Astrocyte (in vitro differentiated cells and primary cell): ENCODE measurements around the gene ESRRG. TPM values are rescaled to one million over a fixed set of nuclear protein-coding genes. Genes with fewer than 3 reads are reported as not detected.

Experiments used
- DNase-seq: peaks from one replicate; pipeline ENCODE4 v3.0.0-alpha.2; 2010; ENCODE audit warnings: low read depth
- FAIRE-seq: peaks from 2 replicates; lab custom pipeline; 2011; peaks lifted over from hg19 to GRCh38; lab: Jason Lieb, UNC
- H2AFZ ChIP-seq: 2 replicates; pipeline ENCODE4 v1.6.0; 2012; ENCODE audit warnings: low read depth, low read length, inconsistent platforms
- H3K27ac ChIP-seq: 2 replicates; pipeline ENCODE4 v1.5.1; 2011; ENCODE audit warnings: low read depth, low read length, inconsistent platforms
- H3K27me3 ChIP-seq: 2 replicates; pipeline ENCODE4 v1.6.0; 2011; ENCODE audit warnings: low read length, inconsistent platforms; ENCODE audit not compliant: insufficient read depth
- H3K36me3 ChIP-seq: 2 replicates; pipeline ENCODE4 v1.5.1; 2011; ENCODE audit warnings: low read length, inconsistent platforms; ENCODE audit not compliant: insufficient read depth
- H3K4me1 ChIP-seq: 2 replicates; pipeline ENCODE4 v1.5.1; 2011; ENCODE audit warnings: low read length, inconsistent platforms; ENCODE audit not compliant: insufficient read depth
- H3K4me2 ChIP-seq: 2 replicates; pipeline ENCODE4 v1.6.0; 2012; ENCODE audit warnings: low read length, inconsistent platforms
- H3K4me3 ChIP-seq: 2 replicates; pipeline ENCODE4 v1.5.1; 2011; ENCODE audit warnings: low read depth, mild to moderate bottlenecking, low read length, inconsistent platforms; ENCODE audit not compliant: insufficient read depth
- H3K79me2 ChIP-seq: 2 replicates; pipeline ENCODE4 v1.6.0; 2012; ENCODE audit warnings: mild to moderate bottlenecking, low read length, inconsistent platforms; ENCODE audit not compliant: insufficient read depth
- H3K9ac ChIP-seq: 2 replicates; pipeline ENCODE4 v1.6.0; 2012; ENCODE audit warnings: mild to moderate bottlenecking, low read length, inconsistent platforms
- H3K9me3 ChIP-seq: 2 replicates; pipeline ENCODE4 v1.5.1; 2012; ENCODE audit warnings: low read depth, mild to moderate bottlenecking, low read length, inconsistent platforms; ENCODE audit not compliant: insufficient read depth
- H4K20me1 ChIP-seq: 2 replicates; pipeline ENCODE4 v1.6.0; 2012; ENCODE audit warnings: low read length, inconsistent platforms; ENCODE audit not compliant: insufficient read depth
- H3K27ac Mint-ChIP-seq: one replicate; pipeline ENCODE4 v1.8.0; 2021; ENCODE audit warnings: mild to moderate bottlenecking, mixed read lengths; ENCODE audit not compliant: unreplicated experiment
- H3K27me3 Mint-ChIP-seq: one replicate; pipeline ENCODE4 v1.8.0; 2021; ENCODE audit warnings: low read depth, mixed read lengths; ENCODE audit not compliant: unreplicated experiment
- H3K36me3 Mint-ChIP-seq: one replicate; pipeline ENCODE4 v1.8.0; 2021; ENCODE audit warnings: low read depth, mixed read lengths; ENCODE audit not compliant: unreplicated experiment
- H3K4me1 Mint-ChIP-seq: one replicate; pipeline ENCODE4 v1.8.0; 2021; ENCODE audit warnings: low read depth, mixed read lengths; ENCODE audit not compliant: unreplicated experiment
- H3K4me3 Mint-ChIP-seq: one replicate; pipeline ENCODE4 v1.8.0; 2021; ENCODE audit warnings: mild to moderate bottlenecking, moderate library complexity, mixed read lengths; ENCODE audit not compliant: unreplicated experiment
- H3K9me3 Mint-ChIP-seq: one replicate; pipeline ENCODE4 v1.8.0; 2021; ENCODE audit warnings: mild to moderate bottlenecking, mixed read lengths; ENCODE audit not compliant: unreplicated experiment
- CTCF ChIP-seq: IDR thresholded peaks from 2 replicates; pipeline ENCODE4 v1.5.1; 2011; ENCODE audit warnings: low read depth, mild to moderate bottlenecking, inconsistent platforms, low read length, moderate library complexity; ENCODE audit not compliant: insufficient read depth
- EZH2 ChIP-seq: IDR thresholded peaks from 2 replicates; pipeline ENCODE4 v1.6.1; 2012; ENCODE audit warnings: mild to moderate bottlenecking, low read length, inconsistent platforms; ENCODE audit not compliant: insufficient read depth
- total RNA-seq: library from RNA; stranded (reverse); gene quantifications from 2 replicates; pipeline ENCODE4 v1.2.1, GENCODE V29; 2021

Gene ESRRG
- total RNA-seq, 1 donor from 2014 or later = 0.79 TPM

- Histone ChIP-seq H3K9me3 (no peaks in the 10 kb centered on the region), H3K4me2 (no peak overlapping the region), H3K36me3 (no peaks in the 10 kb centered on the region), H3K4me3 (no peak overlapping the region), H4K20me1 (no peaks in the 10 kb centered on the region), H3K9ac (no peak overlapping the region), H2AFZ (no peak overlapping the region), H3K27ac (no peak overlapping the region), H3K79me2 (no peaks in the 10 kb centered on the region), H3K4me1 (no peaks in the 10 kb centered on the region), H3K27me3 (no peaks in the 10 kb centered on the region)
- no peak overlapping the region for H3K27ac Mint-ChIP-seq
- no peak for FAIRE-seq
- no peak for TF ChIP-seq CTCF
- TF ChIP-seq EZH2 = no peak
- no peaks in the 10 kb centered on the region for H3K36me3 Mint-ChIP-seq
- H3K9me3 Mint-ChIP-seq = no peaks in the 10 kb centered on the region
- no peaks in the 10 kb centered on the region for H3K27me3 Mint-ChIP-seq
- H3K4me1 Mint-ChIP-seq = no peaks in the 10 kb centered on the region
- no peak overlapping the region for H3K4me3 Mint-ChIP-seq
- DNase-seq = no peak
Measured at GRCh38 chr1:216626394-216627067, 96.7 kb downstream of the ESRRG start.

- Histone ChIP-seq H3K27me3 (no peaks in the 10 kb centered on the region), H3K4me1 (no peaks in the 10 kb centered on the region), H3K4me2 (no peak overlapping the region), H3K36me3 (no peaks in the 10 kb centered on the region), H3K27ac (no peak overlapping the region), H3K9me3 (no peaks in the 10 kb centered on the region), H3K79me2 (no peaks in the 10 kb centered on the region), H3K4me3 (no peak overlapping the region), H3K9ac (no peak overlapping the region), H4K20me1 (no peaks in the 10 kb centered on the region), H2AFZ (no peak overlapping the region)
- H3K27ac Mint-ChIP-seq = no peak overlapping the region
- H3K9me3 Mint-ChIP-seq = no peaks in the 10 kb centered on the region
- H3K27me3 Mint-ChIP-seq = no peaks in the 10 kb centered on the region
- no peak overlapping the region for H3K4me3 Mint-ChIP-seq
- no peak for DNase-seq
- no peak for FAIRE-seq
- TF ChIP-seq CTCF (no peak), EZH2 (no peak)
- H3K36me3 Mint-ChIP-seq = no peaks in the 10 kb centered on the region
- H3K4me1 Mint-ChIP-seq = no peaks in the 10 kb centered on the region
Measured at GRCh38 chr1:216621536-216621935, 101.7 kb downstream of the ESRRG start.

- no peak overlapping the region for H2AFZ ChIP-seq
- Mint-ChIP-seq H3K9me3 (peaks cover 2% of the 10 kb centered on the region), H3K4me3 (no peak overlapping the region), H3K27ac (no peak overlapping the region), H3K36me3 (no peaks in the 10 kb centered on the region), H3K27me3 (no peaks in the 10 kb centered on the region), H3K4me1 (no peaks in the 10 kb centered on the region)
- no peaks in the 10 kb centered on the region for H3K4me1 ChIP-seq
- no peaks in the 10 kb centered on the region for H3K79me2 ChIP-seq
- DNase-seq (no peak), FAIRE-seq (no peak)
- H3K27me3 ChIP-seq = no peaks in the 10 kb centered on the region
- no peak for TF ChIP-seq EZH2
- TF ChIP-seq CTCF = no peak
- H3K4me2 ChIP-seq = no peak overlapping the region
- H4K20me1 ChIP-seq = no peaks in the 10 kb centered on the region
- no peaks in the 10 kb centered on the region for H3K36me3 ChIP-seq
- no peak overlapping the region for H3K9ac ChIP-seq
- no peak overlapping the region for H3K27ac ChIP-seq
- no peaks in the 10 kb centered on the region for H3K9me3 ChIP-seq
- no peak overlapping the region for H3K4me3 ChIP-seq
Measured at GRCh38 chr1:216617081-216617875, 106.0 kb downstream of the ESRRG start.
